Measurements from ENCODE around the gene SAXO1. TPM values are rescaled to one million over a fixed set of nuclear protein-coding genes. Genes with fewer than 3 reads are reported as not detected.
"Not testable (repeated sequence)": the region's sequence is repeated elsewhere in the genome, so short reads cannot be mapped to it uniquely, and the experiment has no call there.

The SAXO1 gene
- total and polyA plus RNA-seq, 4 donors, result under 0.01 to 0.05 (median 0.01) TPM; not detected in 1

DNA sequence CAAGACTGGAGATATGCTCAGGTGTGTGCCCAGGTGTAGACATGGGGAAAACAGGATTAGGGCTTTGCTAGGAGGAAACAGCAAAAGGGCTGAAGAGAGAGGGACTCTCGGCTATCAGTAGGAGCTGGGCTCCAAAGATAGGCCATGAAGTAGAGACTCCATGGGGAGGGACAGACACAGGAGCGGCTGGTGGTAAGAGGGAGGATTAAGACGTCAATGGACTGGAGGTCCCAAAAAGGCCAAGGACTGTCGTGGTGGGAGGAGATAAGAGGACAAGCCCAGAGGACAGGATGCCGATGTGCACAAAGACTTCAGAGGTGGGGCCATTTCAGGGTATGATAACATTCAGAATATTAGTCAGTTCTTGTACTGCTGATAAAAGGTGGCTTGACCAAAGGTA lies 93.1 kb downstream of the SAXO1 start:
- TF ChIP-seq EGR1 (IDR thresholded peaks at IDR 0.05; ENCODE audit: low read depth in 2 of 2), result no peak
- WGBS, result 84% methylated on average over 5 of the region's 5 CpGs
- H3K9ac ChIP-seq (ENCODE audit: low read depth in 1 of 2, low read length in 2 of 2), result no peak overlapping the region
- H3K36me3 ChIP-seq (ENCODE audit: control insufficient read depth in 4 of 4, insufficient read depth in 3 of 4, low read depth in 1 of 4, low read length in 3 of 4), result no peaks in the 10 kb centered on the region
- H3K27me3 ChIP-seq (ENCODE audit: control insufficient read depth in 4 of 4, insufficient read depth in 4 of 4, low read length in 3 of 4), result no peaks in the 10 kb centered on the region
- H3K4me3 ChIP-seq (ENCODE audit: low read depth in 1 of 3, low read length in 3 of 3), result no peak overlapping the region
- H3K4me1 ChIP-seq (ENCODE audit: control insufficient read depth in 4 of 4, insufficient read depth in 4 of 4, low read length in 3 of 4), result no peaks in the 10 kb centered on the region
- H3K27ac ChIP-seq (ENCODE audit: low read depth in 1 of 2, low read length in 2 of 2), result no peak overlapping the region
- H3K9me3 ChIP-seq (ENCODE audit: control insufficient read depth in 4 of 4, low read length in 3 of 4), result no peaks in the 10 kb centered on the region
- no peak for DNase-seq (ENCODE audit: low spot score)

DNA sequence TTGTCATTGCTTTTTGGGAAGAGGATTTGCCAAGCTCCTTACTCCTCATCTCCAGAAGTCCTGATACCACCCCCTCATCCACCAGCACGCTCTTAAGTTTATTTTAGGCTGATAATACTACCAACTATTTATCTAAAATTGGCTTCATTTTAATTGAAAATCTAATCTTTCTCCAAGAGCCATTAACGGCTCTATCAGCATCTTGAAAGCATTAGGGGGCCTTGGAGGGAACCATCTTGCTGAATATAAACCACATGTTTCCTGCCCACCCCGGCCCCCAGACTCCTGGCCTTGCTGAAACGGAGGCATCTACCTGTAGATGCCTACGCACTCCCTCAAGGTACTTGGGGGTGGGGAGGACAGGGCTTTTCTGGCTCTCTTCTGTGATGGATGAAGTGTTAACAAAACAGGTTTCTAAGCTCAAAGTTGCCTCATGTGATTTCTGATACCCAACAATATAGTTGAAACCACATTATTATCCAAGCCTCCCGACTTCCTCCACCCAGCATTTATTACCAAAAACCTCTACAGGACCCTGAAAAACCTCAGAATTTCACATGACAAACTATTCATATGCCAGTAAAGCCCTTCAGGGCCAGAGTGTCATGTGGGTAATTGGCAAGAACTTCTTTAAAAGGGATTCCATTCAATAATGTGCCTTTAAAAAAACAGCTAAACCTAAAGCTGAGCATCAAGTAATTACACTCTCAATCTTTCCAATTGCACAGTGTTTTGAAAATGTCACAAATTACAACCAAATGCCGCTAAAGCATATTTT lies 96.7 kb downstream of the SAXO1 start:
- 60% methylated on average over 7 of the region's 7 CpGs for WGBS
- H3K27ac ChIP-seq (ENCODE audit: low read depth in 1 of 2, low read length in 2 of 2), result no peak overlapping the region
- DNase-seq (ENCODE audit: low spot score), result no peak
- no peaks in the 10 kb centered on the region for H3K4me1 ChIP-seq (ENCODE audit: control insufficient read depth in 4 of 4, insufficient read depth in 4 of 4, low read length in 3 of 4)
- no peak overlapping the region for H3K9ac ChIP-seq (ENCODE audit: low read depth in 1 of 2, low read length in 2 of 2)
- TF ChIP-seq RAD21 (IDR thresholded peaks at IDR 0.05) (no peak), RXRA (IDR thresholded peaks at IDR 0.05) (no peak)
- H3K4me3 ChIP-seq (ENCODE audit: low read depth in 1 of 3, low read length in 3 of 3), result no peak overlapping the region
- no peaks in the 10 kb centered on the region for H3K27me3 ChIP-seq (ENCODE audit: control insufficient read depth in 4 of 4, insufficient read depth in 4 of 4, low read length in 3 of 4)
- H3K9me3 ChIP-seq (ENCODE audit: control insufficient read depth in 4 of 4, low read length in 3 of 4), result no peaks in the 10 kb centered on the region
- H3K36me3 ChIP-seq (ENCODE audit: control insufficient read depth in 4 of 4, insufficient read depth in 3 of 4, low read depth in 1 of 4, low read length in 3 of 4), result no peaks in the 10 kb centered on the region

DNA sequence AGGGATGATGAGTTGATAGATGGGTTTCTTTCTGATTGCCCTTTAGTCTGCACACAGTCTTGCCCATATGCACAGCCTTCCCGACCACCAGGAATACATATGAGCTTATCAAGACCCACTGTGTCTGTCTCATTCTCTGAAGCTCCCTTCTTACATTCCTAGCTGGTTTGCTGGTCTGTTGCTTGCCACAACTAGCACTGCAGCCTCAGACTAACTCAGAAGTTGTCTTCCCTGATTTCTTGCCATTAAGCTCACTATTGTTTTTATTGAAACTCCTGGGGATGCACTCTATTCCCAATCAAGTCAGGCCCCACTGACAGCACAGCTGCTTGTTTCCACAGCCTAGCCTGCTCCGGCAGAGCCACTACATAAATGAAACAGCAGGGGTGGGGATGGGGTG lies 97.5 kb downstream of the SAXO1 start:
- no peaks in the 10 kb centered on the region for H3K36me3 ChIP-seq (ENCODE audit: control insufficient read depth in 4 of 4, insufficient read depth in 3 of 4, low read depth in 1 of 4, low read length in 3 of 4)
- H3K27ac ChIP-seq (ENCODE audit: low read depth in 1 of 2, low read length in 2 of 2), result no peak overlapping the region
- TF ChIP-seq, protein P1, sequence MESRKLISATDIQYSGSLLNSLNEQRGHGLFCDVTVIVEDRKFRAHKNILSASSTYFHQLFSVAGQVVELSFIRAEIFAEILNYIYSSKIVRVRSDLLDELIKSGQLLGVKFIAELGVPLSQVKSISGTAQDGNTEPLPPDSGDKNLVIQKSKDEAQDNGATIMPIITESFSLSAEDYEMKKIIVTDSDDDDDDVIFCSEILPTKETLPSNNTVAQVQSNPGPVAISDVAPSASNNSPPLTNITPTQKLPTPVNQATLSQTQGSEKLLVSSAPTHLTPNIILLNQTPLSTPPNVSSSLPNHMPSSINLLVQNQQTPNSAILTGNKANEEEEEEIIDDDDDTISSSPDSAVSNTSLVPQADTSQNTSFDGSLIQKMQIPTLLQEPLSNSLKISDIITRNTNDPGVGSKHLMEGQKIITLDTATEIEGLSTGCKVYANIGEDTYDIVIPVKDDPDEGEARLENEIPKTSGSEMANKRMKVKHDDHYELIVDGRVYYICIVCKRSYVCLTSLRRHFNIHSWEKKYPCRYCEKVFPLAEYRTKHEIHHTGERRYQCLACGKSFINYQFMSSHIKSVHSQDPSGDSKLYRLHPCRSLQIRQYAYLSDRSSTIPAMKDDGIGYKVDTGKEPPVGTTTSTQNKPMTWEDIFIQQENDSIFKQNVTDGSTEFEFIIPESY (IDR thresholded peaks at IDR 0.05), result no peak
- TF ChIP-seq TAF1 (conservative IDR thresholded peaks at IDR 0.05) (no peak), FOXA1 (IDR thresholded peaks at IDR 0.05) (no peak), NR2F2 (IDR thresholded peaks at IDR 0.05) (no peak), YY1 (IDR thresholded peaks at IDR 0.05) (no peak), SP1 (IDR thresholded peaks at IDR 0.05) (no peak), GABPA (IDR thresholded peaks at IDR 0.05 in 1 of 2, conservative IDR thresholded peaks at IDR 0.05 in 1 of 2) (no peak), FOXA2 (IDR thresholded peaks at IDR 0.05) (no peak), EGR1 (IDR thresholded peaks at IDR 0.05; ENCODE audit: low read depth in 2 of 2) (no peak), RXRA (IDR thresholded peaks at IDR 0.05) (no peak), JUND (IDR thresholded peaks at IDR 0.05) (no peak), HNF4G (IDR thresholded peaks at IDR 0.05) (no peak), RAD21 (IDR thresholded peaks at IDR 0.05) (no peak)
- TF ChIP-seq, protein P2, sequence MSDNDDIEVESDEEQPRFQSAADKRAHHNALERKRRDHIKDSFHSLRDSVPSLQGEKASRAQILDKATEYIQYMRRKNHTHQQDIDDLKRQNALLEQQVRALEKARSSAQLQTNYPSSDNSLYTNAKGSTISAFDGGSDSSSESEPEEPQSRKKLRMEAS (IDR thresholded peaks at IDR 0.05), result no peak
- TF ChIP-seq, protein P3, sequence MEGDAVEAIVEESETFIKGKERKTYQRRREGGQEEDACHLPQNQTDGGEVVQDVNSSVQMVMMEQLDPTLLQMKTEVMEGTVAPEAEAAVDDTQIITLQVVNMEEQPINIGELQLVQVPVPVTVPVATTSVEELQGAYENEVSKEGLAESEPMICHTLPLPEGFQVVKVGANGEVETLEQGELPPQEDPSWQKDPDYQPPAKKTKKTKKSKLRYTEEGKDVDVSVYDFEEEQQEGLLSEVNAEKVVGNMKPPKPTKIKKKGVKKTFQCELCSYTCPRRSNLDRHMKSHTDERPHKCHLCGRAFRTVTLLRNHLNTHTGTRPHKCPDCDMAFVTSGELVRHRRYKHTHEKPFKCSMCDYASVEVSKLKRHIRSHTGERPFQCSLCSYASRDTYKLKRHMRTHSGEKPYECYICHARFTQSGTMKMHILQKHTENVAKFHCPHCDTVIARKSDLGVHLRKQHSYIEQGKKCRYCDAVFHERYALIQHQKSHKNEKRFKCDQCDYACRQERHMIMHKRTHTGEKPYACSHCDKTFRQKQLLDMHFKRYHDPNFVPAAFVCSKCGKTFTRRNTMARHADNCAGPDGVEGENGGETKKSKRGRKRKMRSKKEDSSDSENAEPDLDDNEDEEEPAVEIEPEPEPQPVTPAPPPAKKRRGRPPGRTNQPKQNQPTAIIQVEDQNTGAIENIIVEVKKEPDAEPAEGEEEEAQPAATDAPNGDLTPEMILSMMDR (IDR thresholded peaks at IDR 0.05; ENCODE audit: low read depth, low read length, missing input control), result no peak
- TF ChIP-seq, protein P4, sequence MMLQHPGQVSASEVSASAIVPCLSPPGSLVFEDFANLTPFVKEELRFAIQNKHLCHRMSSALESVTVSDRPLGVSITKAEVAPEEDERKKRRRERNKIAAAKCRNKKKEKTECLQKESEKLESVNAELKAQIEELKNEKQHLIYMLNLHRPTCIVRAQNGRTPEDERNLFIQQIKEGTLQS (IDR thresholded peaks at IDR 0.05), result no peak
- TF ChIP-seq, protein P5, sequence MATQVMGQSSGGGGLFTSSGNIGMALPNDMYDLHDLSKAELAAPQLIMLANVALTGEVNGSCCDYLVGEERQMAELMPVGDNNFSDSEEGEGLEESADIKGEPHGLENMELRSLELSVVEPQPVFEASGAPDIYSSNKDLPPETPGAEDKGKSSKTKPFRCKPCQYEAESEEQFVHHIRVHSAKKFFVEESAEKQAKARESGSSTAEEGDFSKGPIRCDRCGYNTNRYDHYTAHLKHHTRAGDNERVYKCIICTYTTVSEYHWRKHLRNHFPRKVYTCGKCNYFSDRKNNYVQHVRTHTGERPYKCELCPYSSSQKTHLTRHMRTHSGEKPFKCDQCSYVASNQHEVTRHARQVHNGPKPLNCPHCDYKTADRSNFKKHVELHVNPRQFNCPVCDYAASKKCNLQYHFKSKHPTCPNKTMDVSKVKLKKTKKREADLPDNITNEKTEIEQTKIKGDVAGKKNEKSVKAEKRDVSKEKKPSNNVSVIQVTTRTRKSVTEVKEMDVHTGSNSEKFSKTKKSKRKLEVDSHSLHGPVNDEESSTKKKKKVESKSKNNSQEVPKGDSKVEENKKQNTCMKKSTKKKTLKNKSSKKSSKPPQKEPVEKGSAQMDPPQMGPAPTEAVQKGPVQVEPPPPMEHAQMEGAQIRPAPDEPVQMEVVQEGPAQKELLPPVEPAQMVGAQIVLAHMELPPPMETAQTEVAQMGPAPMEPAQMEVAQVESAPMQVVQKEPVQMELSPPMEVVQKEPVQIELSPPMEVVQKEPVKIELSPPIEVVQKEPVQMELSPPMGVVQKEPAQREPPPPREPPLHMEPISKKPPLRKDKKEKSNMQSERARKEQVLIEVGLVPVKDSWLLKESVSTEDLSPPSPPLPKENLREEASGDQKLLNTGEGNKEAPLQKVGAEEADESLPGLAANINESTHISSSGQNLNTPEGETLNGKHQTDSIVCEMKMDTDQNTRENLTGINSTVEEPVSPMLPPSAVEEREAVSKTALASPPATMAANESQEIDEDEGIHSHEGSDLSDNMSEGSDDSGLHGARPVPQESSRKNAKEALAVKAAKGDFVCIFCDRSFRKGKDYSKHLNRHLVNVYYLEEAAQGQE (IDR thresholded peaks at IDR 0.05), result no peak
- H3K27me3 ChIP-seq (ENCODE audit: control insufficient read depth in 4 of 4, insufficient read depth in 4 of 4, low read length in 3 of 4), result no peaks in the 10 kb centered on the region
- 79% methylated on average over 2 of the region's 2 CpGs for WGBS
- H3K9me3 ChIP-seq (ENCODE audit: control insufficient read depth in 4 of 4, low read length in 3 of 4), result no peaks in the 10 kb centered on the region
- no peak overlapping the region for H3K4me3 ChIP-seq (ENCODE audit: low read depth in 1 of 3, low read length in 3 of 3)
- no peak for DNase-seq (ENCODE audit: low spot score)
- H3K9ac ChIP-seq (ENCODE audit: low read depth in 1 of 2, low read length in 2 of 2), result no peak overlapping the region
- no peaks in the 10 kb centered on the region for H3K4me1 ChIP-seq (ENCODE audit: control insufficient read depth in 4 of 4, insufficient read depth in 4 of 4, low read length in 3 of 4)

DNA sequence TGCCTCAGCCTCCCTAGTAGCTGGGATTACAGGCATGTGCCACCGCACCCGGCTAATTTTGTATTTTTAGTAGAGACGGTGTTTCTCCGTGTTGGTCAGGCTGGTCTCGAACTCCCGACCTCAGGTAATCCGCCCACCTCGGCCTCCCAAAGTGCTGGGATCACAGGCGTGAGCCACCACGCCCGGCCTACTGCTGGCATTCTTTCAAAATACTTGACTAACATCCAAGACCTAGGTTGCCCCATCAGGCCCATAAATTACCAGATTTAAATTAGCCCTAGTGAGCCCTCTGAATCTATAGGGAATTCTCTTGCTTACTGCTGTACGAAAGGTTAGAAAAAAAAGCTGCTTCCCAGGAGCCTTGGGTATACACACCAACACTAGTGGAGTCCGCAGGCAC lies 102.4 kb downstream of the SAXO1 start:
- not testable (repeated sequence) for H3K27ac ChIP-seq (ENCODE audit: low read depth in 1 of 2, low read length in 2 of 2); H3K36me3 ChIP-seq (ENCODE audit: control insufficient read depth in 4 of 4, insufficient read depth in 3 of 4, low read depth in 1 of 4, low read length in 3 of 4); H3K4me3 ChIP-seq (ENCODE audit: low read depth in 1 of 3, low read length in 3 of 3); DNase-seq (ENCODE audit: low spot score); H3K4me1 ChIP-seq (ENCODE audit: control insufficient read depth in 4 of 4, insufficient read depth in 4 of 4, low read length in 3 of 4); H3K27me3 ChIP-seq (ENCODE audit: control insufficient read depth in 4 of 4, insufficient read depth in 4 of 4, low read length in 3 of 4); H3K9ac ChIP-seq (ENCODE audit: low read depth in 1 of 2, low read length in 2 of 2); H3K9me3 ChIP-seq (ENCODE audit: control insufficient read depth in 4 of 4, low read length in 3 of 4)
- WGBS, result 84% methylated on average over 13 of the region's 13 CpGs
